ENCODE results near the gene PSMD13. TPM values are rescaled to one million over a fixed set of nuclear protein-coding genes. Genes with fewer than 3 reads are reported as not detected.

The PSMD13 gene
- 93.7 TPM for total RNA-seq

DNA sequence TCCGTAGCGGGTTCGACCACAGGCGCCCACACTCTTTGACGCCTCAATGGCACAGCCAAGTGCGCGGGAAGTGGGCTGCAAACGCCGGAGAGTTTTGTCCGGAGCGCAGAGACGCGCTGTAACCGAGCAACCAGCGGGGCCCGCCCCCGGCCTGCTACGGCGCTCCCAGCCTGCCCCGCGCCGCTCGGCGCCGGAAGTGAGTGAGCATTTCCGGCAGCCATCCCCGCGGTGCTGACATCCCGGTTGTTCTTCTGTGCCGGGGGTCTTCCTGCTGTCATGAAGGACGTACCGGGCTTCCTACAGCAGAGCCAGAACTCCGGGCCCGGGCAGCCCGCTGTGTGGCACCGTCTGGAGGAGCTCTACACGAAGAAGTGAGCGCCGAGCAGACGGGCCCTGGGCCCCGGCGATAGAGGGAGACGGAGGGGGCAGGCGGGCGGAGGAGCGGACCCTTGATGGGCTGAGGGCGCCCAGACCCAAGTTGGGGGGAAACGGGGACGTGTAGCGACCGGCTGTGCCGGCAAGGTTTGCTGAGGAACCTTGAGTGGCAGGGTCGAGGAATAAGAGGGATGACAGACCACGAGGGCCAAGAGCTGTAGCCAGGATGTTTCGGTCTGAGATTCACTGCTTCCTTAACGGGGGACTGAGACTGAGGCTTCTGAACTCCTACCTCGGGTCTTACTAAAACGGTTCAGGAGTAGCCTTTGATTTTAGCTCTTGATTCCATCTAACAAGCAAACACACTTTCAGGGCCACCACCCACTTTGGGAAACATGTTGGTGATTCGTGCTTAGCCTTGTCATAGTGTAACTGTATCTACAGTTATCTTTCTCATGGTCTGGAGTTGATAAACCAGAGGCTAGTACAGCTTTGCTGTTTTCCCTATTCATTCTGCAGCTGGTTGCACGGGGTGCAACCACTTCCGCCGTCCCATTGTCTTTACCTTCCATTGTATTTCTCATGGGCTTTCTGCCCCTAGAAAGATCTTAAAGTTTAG, at the start of gene PSMD13:
TSS of gene PSMD13 (plus strand) at position 203 of the 994 bp plus-strand sequence. CDS start at position 277, 74 bp downstream.

DNA sequence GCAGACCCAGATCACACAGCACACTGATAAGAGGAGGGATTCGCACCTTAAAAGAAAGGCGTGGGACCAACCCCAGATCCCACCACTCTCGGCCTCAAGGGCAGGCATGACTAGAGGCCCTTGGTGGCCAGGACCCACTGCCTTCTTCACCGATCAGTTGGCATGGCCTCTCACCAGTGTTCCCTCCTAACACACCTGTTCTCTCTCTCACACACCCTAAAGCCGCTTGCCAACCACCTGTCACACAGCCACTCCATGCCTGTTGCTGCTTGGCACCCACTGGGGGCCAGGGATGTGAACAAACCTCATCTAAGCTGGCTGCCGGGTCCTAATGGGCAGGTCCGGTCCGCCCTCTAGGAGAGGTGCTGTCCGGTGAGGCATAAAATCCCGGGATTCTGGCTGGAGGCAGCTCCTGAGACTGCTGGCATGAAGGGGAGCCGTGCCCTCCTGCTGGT, 44.1 kb upstream of the PSMD13 start, which contains the start of gene SCGB1C1:
TSS of gene SCGB1C1 (plus strand) at position 405 of the 455 bp plus-strand sequence. CDS start at position 427, 22 bp downstream.

DNA sequence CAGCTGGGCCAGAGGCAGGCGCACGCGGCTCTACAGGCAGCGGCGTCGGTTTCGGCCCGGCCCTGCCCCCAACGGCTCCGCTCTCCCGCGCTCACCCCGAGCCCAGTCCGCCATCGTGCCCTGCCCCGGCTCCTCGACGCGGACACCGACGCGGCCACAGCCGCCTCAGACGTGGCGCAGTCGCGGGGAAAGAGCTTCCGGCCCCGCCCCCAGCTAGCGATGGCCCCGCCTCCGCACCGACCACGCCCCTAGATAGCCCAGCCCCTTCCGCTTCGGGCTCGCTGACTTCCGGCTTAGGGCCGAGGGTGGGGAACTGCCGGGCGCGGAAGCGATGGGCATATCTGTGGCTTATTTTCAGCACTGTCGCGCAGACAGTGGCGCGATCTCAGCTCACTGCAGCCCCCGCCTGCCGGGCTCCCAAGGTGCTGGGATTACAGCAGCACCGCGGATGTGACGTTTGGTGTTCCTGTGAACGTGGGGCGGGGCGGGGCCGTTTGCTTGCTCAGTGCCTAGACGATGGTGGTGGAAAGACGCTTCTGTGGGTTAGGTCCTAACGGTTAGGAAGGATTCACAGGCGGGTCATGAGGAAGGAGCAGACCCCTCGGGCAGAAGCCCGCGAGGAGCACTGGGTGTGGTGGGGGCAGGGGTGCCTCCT, 29.4 kb upstream of the PSMD13 start, which contains the start of the genes BET1L and RIC8A:
TSS of gene BET1L (minus strand) at position 192 of the 655 bp plus-strand sequence. CDS start at position 114, 78 bp downstream.
TSS of gene RIC8A (plus strand) at position 501 of the 655 bp plus-strand sequence. CDS start 1,147 bp downstream, outside the sequence.

DNA sequence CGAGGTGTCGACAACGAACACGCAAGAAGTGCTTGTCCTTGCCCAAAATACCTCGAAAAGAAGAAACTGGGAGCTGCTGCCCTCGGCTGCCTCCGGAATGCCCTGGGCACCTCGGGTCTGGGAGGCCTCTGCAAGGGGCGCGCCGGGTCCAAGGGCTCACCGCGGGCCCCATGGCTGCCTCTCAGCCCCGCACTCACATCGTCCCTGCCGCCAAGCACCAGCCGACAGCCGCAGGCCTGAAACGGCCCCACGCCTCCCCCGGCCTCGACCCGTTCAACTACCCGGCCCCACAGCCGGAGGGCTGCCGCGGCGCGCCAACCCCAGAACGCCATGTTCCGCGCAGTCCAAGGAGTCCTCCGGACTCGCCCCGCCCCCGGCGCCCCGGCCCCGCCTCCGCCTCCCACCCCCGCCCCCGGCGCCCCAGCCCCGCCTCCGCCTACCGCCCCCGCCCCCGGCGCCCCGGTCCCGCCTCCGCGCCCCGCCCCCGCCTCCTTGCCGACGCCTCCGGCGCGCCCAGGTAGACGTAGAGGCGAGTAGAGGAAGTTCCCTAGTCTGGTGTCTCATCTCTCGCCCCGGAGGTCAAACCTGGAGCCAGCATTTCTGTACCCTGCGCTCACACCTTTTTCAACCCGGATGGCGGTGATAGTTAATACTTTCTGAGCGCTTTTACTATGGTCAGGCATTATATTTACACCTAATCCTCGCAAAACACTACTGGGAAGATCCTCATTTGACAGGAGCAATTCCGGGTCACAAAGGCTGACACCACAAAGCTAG, 591 bp upstream of the PSMD13 start, which contains the start of gene SIRT3:
TSS of gene SIRT3 (minus strand) at position 346 of the 777 bp plus-strand sequence. CDS start at position 332, 14 bp downstream.

DNA sequence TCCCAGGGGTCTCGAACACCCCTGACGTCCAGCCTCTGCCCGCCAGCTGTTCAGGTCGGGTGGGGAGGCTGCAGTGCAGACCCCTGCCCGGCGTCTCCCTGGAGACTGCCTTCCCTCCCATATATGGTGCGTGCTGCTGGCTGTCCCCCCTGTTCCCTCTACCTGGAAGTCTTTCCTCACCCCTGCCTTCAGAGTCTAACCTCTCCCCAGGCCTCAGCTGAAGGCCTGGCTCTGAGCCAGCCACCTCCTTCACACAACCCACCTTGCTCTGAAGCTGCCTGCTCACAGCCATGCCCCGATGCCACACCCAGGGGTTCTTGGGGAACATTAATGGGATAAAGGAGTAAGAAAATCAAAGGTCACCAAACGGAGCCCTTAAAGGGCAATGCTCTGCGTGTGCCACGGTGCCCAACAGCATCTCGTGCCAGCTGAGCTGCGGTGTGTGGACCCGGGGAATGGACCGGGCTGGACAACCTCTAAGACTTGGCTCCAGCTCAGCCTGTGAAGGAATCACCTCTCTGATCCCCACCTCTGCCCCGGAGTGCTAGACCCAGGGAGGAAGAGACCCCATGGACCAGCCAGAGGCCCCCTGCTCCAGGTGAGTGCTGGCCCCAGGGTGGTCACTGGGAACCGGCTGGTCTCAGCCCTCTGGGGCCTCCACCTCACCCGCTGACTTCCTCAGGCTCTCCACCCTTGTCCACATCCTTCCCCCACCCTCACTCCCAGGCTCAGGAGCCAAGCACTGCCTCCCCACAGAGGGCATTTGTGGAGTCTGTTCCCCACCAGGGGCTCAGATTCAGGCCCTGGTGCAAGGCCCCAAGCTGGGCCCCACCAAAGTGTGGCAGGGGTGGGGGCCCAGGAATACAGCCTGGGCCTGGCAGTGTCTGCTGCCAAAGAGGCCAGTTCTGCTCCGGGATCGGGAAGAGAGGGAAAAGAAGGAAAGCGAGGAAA, 41.5 kb downstream of the PSMD13 start, which contains the start of gene NLRP6:
TSS of gene NLRP6 (plus strand) at position 407 of the 951 bp plus-strand sequence. CDS start at position 570, 163 bp downstream.

DNA sequence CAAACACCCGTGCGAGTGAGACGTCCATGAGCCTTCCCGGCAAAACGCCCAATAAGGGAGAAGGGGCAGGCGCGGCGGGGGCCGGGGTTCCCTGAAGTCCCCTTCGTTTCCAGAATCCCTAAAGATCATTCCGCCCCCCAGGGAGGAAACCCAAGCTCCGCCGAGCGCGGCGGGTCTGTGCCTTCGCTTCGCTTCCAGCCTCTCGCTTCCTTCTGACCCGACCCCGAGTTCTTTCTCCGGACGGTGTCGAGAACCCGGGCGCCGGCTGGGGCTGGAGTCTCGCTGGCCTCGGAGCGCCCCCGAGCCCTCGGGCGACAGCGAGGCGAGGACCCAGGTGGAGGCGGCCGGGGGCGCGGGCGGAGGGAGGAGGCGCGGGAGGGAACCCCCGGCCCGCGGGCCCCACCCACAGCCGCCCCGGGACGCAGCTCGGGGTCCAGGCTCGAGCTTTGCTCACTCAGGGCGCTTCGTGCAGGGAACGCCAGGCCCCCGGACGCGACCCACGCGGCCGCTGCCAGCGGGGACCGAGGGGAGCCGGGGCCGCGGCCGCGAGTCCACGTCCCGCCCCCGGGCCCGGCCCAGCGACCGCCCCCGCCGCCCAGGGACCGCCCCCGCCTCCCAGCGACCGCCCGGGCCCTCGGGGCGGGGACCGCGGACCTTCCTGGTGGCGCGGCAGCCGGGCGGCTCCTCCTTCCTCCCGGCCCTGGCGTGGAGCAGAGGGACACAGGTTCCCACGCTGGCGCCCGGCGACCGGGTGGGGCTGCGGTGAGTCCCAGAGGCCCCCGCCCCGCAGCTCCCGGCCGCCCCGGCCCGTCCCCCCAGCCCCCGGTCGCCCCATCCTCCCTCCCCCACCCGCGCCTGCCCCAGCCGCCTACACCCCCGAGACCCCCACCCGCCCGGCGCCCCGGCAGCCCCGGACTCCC, 52.0 kb downstream of the PSMD13 start, which contains the start of gene PGGHG:
TSS of gene PGGHG (plus strand) at position 649 of the 920 bp plus-strand sequence. CDS start 691 bp downstream, outside the sequence.

DNA sequence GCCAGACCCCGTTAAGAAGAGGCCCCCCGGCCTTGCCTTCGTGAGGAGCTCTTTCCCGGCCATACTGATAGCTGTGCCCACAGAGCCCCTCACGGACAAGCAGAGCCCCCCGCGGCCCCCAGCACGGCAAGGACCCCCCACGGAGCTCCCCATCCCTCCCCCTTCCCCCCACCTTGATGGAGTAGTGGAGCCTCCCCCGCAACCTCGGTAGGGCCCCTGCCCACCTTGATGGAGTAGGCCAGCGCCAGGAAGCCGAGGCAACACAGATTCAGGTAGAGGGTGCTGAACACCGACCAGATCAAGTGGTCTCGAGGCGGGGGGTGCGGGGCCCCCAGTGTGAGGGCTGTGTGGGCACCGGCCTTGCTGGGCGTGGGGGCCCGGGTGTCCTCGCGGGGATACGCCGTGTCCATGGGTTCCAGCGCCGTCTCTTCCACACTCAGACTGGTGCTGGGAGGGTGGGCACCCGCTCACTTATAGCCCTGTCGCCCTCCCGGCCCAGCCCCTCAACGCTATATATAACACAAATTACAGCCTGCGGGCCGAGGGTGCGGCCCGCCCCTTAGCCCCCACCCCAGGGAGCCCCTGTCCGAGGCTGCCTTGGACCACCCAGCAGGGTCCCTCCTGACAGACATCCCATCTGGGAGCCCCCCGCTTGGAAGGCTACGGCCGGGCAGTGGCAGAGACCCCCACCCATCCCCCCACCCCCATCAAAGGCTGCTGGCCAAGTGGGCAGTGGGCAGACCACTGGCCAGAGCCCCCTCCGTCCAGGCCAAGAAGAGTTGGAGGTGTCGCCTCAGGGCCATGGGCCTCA, 62.5 kb downstream of the PSMD13 start, which contains the start of gene IFITM5:
TSS of gene IFITM5 (minus strand) at position 446 of the 811 bp plus-strand sequence. CDS start at position 410, 36 bp downstream.

Other genes with a start within 250 kb of the PSMD13 start
- not detected for gene SCGB1C1, start 43.9 kb upstream of the PSMD13 start, total RNA-seq
- gene BET1L, start 29.6 kb upstream of the PSMD13 start, total RNA-seq, result 6.5 TPM
- gene RIC8A, start 29.3 kb upstream of the PSMD13 start, total RNA-seq, result 80.7 TPM
- gene SIRT3, start 634 bp upstream of the PSMD13 start, total RNA-seq, result 23.3 TPM
- not detected for gene NLRP6, start 41.4 kb downstream of the PSMD13 start, total RNA-seq
- gene PGGHG, start 52.1 kb downstream of the PSMD13 start, total RNA-seq, result 0.92 TPM
- not detected for gene IFITM5, start 62.5 kb downstream of the PSMD13 start, total RNA-seq
- gene IFITM2, start 70.8 kb downstream of the PSMD13 start, total RNA-seq, result 1.6 TPM
- gene IFITM1, start 77.1 kb downstream of the PSMD13 start, total RNA-seq, result 11.5 TPM
- gene IFITM3, start 83.9 kb downstream of the PSMD13 start, total RNA-seq, result 6.0 TPM
- gene B4GALNT4, start 132.5 kb downstream of the PSMD13 start, total RNA-seq, result 75.7 TPM
- gene PKP3, start 157.2 kb downstream of the PSMD13 start, total RNA-seq, result 0.69 TPM
- gene SIGIRR, start 178.0 kb downstream of the PSMD13 start, total RNA-seq, result 7.6 TPM
- not detected for gene ANO9, start 205.0 kb downstream of the PSMD13 start, total RNA-seq
- 28.1 TPM for gene PTDSS2, start 213.3 kb downstream of the PSMD13 start, total RNA-seq